PFSK-1 (cell line): Measurements from ENCODE around the gene IDI1.

Experiments
- POLR2AphosphoS5 ChIP-seq: IDR thresholded peaks from 2 replicates; pipeline ENCODE4 v1.6.1; 2012; ENCODE audit warnings: low read depth, mild to moderate bottlenecking, control low read depth, low read length, moderate library complexity
- REST ChIP-seq, 2 experiments: IDR thresholded peaks; 2 replicates each; pipeline versions ENCODE4 v1.6.1 to v1.8.0; 2011 to 2012; ENCODE audit warnings: low read depth in 2 of 2, low read length in 2 of 2, control low read depth in 1 of 2, inconsistent platforms in 1 of 2, mild to moderate bottlenecking in 1 of 2, moderate library complexity in 1 of 2; ENCODE audit not compliant: insufficient read depth in 1 of 2
- TAF1 ChIP-seq: IDR thresholded peaks from 2 replicates; pipeline ENCODE4 v1.6.1; 2012; ENCODE audit warnings: low read length, control low read depth, borderline replicate concordance; ENCODE audit not compliant: insufficient read depth

- no peak for TF ChIP-seq TAF1
- no peak for TF ChIP-seq POLR2AphosphoS5
- TF ChIP-seq REST (IDR thresholded peaks at IDR 0.05; ENCODE audit: insufficient read depth in 1 of 2, low read depth in 2 of 2, low read length in 2 of 2), result no peak
Observed at GRCh38 chr10:1041514-1041913, 7.4 kb downstream of the IDI1 start.
